Ovary (tissue), 9 donors: ENCODE measurements around the gene SEMA5A. TPM values are rescaled to one million over a fixed set of nuclear protein-coding genes. Genes with fewer than 3 reads are reported as not detected.

Source experiments
- DNase-seq, 5 donors: peaks; one replicate each; pipeline ENCODE4 v3.0.0-alpha.2; 2019 to 2020
- H3K27ac ChIP-seq, 2 donors: fragments of 200-600 bp; one replicate each; pipeline versions ENCODE4 v1.5.1 to v1.8.0; 2019 to 2022
- H3K27me3 ChIP-seq: fragments of 200-600 bp; one replicate; pipeline ENCODE4 v1.8.0; 2022
- H3K36me3 ChIP-seq: fragments of 200-600 bp; sonication (generic); one replicate; pipeline ENCODE4 v1.5.1; 2019
- H3K4me1 ChIP-seq: one replicate; pipeline ENCODE4 v1.8.1; 2013; ENCODE audit warnings: mild to moderate bottlenecking, moderate library complexity; ENCODE audit not compliant: insufficient read depth
- H3K4me3 ChIP-seq: fragments of 200-600 bp; sonication (generic); one replicate; pipeline ENCODE4 v1.5.1; 2017
- H3K9me3 ChIP-seq, 2 donors: fragments of 200-600 bp in 1 of 2; sonication (generic) in 1 of 2; one replicate each; pipeline versions ENCODE4 v1.5.1 to v1.8.1; 2013 to 2019; ENCODE audit warnings: mild to moderate bottlenecking in 1 of 2, moderate library complexity in 1 of 2
- CTCF ChIP-seq, 3 donors: fragments of 450-650 bp in 2 of 3; fragments of 200-600 bp in 1 of 3; IDR thresholded peaks; one replicate each; pipeline versions ENCODE4 v1.5.1 to v1.8.0; 2016 to 2022; ENCODE audit warnings: antibody characterized with exemption in 3 of 3, mild to moderate bottlenecking in 1 of 3
- EP300 ChIP-seq: sonication (generic); formaldehyde crosslinking; IDR thresholded peaks from one replicate; pipeline ENCODE4 v1.6.1; 2017; ENCODE audit warnings: antibody characterized with exemption
- POLR2A ChIP-seq: fragments of 450-650 bp; IDR thresholded peaks from one replicate; pipeline ENCODE4 v1.6.1; 2017; ENCODE audit warnings: antibody characterized with exemption, mild to moderate bottlenecking, moderate library complexity
- WGBS, 3 donors: extraction: QIAGEN DNeasy Blood & Tissue Kit in 1 of 3; methylation state at CpG; one replicate each; pipeline versions ENCODE4 v1.1.5 to v1.1.7; 2013 to 2017; 5-methylcytosine and 5-hydroxymethylcytosine counted together
- intact Hi-C, 4 donors: fragments of 100-400 bp; cut with DNase I; formaldehyde crosslinking; loops; one replicate each; pipeline versions ENCODE4 v1.11.0 to v1.15.1; 2022 to 2023
- polyA plus RNA-seq, 2 donors: library from polyadenylated mRNA; stranded (reverse); fragments of 200-250 nt in 1 of 2; fragments of 350-450 nt in 1 of 2; fragmentation: Illumina TruSeq in 1 of 2; extraction: RNeasy Lipid Tissue Mini Kit (QIAGEN cat#74804) in 1 of 2; gene quantifications; one replicate each; pipeline ENCODE4 v1.2.3, GENCODE V29; 2013 to 2014
- total RNA-seq, 7 donors: library from RNA; depleted of rRNA in 2 of 7; stranded (reverse); fragments of >200 nt in 2 of 7; fragmentation: NEBNext Ultra II Directional in 3 of 7; extraction: Animal tissue kit (Norgen Biotek cat#: 25700) in 3 of 7; gene quantifications; one replicate each; pipeline versions ENCODE4 v1.1.0 to v1.2.4, GENCODE V29; 2016 to 2023
- donor health status: DM: no; HTN: no; CAD: no; lungs with moderate emphysema.
- donor health status: DM: no; HTN: no; CAD: no.
- donor health status: Bipolar disorder and iron deficiency.
- donor health status: DM: yes; HTN: yes; CAD: no.
- donor health status: DM: no; HTN: no; CAD: no.
- donor health status: DM: yes; HTN: yes; CAD: no.

SEMA5A gene
- total and polyA plus RNA-seq, 9 donors: 2.0 to 6.6 (median 4.3) TPM

GRCh38 chr5:9082996-9083395 lies 462.9 kb downstream of the SEMA5A start:
- TF ChIP-seq POLR2A (no peak), EP300 (no peak), CTCF (IDR thresholded peaks at IDR 0.05) (no peak)
- no peak overlapping the region for H3K4me3 ChIP-seq
- DNase-seq: no peak
- no peaks in the 10 kb centered on the region for H3K36me3 ChIP-seq
- no peaks in the 10 kb centered on the region for H3K4me1 ChIP-seq
- intact Hi-C loops: no loop called here
- no peaks in the 10 kb centered on the region for H3K9me3 ChIP-seq
- H3K27me3 ChIP-seq: no peaks in the 10 kb centered on the region
- H3K27ac ChIP-seq: no peak overlapping the region
- WGBS, 3 donors: 13 to 17% (median 14%) methylated on average over 1 of the region's 1 CpG

DNA sequence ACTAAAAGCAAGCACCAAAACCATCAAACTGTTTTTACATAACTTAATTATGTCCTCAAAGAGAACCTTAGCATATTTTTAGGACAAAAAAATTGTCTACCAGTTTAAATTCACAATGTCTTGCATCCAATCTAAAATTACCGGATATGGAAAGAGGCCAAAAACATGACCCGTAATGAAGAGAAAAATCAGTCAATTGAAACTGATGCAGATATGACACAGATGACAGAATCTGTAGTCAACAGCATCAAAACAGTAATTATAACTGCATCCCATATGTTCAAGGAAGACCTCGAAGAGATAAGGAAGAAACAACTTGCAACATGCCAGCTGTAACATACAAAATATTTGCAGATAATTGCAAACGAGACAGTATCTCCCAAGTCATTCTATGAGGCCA lies 473.2 kb downstream of the SEMA5A start:
- Histone ChIP-seq H3K4me1 (peaks cover 1% of the 10 kb centered on the region), H3K36me3 (no peaks in the 10 kb centered on the region), H3K9me3 (no peaks in the 10 kb centered on the region), H3K27me3 (no peaks in the 10 kb centered on the region), H3K4me3 (no peak overlapping the region), H3K27ac (no peak overlapping the region)
- no peak for DNase-seq
- intact Hi-C loops: no loop called here
- WGBS, 3 donors: 41 to 56% (median 55%) methylated on average over 4 of the region's 4 CpGs
- TF ChIP-seq POLR2A: no peak
- no peak for TF ChIP-seq CTCF (IDR thresholded peaks at IDR 0.05)
- no peak for TF ChIP-seq EP300

GRCh38 chr5:9071524-9071923 lies 474.4 kb downstream of the SEMA5A start:
- TF ChIP-seq EP300: no peak
- TF ChIP-seq POLR2A: no peak
- TF ChIP-seq CTCF (IDR thresholded peaks at IDR 0.05): no peak
- H3K4me3 ChIP-seq: no peak overlapping the region
- H3K27me3 ChIP-seq: no peaks in the 10 kb centered on the region
- H3K4me1 ChIP-seq: no peaks in the 10 kb centered on the region
- no peak overlapping the region for H3K27ac ChIP-seq
- H3K36me3 ChIP-seq: no peaks in the 10 kb centered on the region
- H3K9me3 ChIP-seq: no peaks in the 10 kb centered on the region
- intact Hi-C loops: no loop called here
- no peak for DNase-seq

- Histone ChIP-seq H3K4me1 (no peaks in the 10 kb centered on the region), H3K27ac (no peak overlapping the region), H3K4me3 (no peak overlapping the region), H3K27me3 (no peaks in the 10 kb centered on the region), H3K36me3 (no peaks in the 10 kb centered on the region), H3K9me3 (no peaks in the 10 kb centered on the region)
- TF ChIP-seq EP300 (no peak), POLR2A (no peak), CTCF (IDR thresholded peaks at IDR 0.05) (no peak)
- intact Hi-C loops: no loop called here
- WGBS, 3 donors: 29 to 36% (median 30%) methylated on average over 3 of the region's 3 CpGs
- no peak for DNase-seq
Observed at GRCh38 chr5:9071074-9071473, 474.8 kb downstream of the SEMA5A start.

- Histone ChIP-seq H3K4me1 (no peaks in the 10 kb centered on the region), H3K36me3 (no peaks in the 10 kb centered on the region), H3K4me3 (no peak overlapping the region), H3K27ac (no peak overlapping the region), H3K27me3 (no peaks in the 10 kb centered on the region), H3K9me3 (no peaks in the 10 kb centered on the region)
- intact Hi-C loops: no loop called here
- TF ChIP-seq POLR2A: no peak
- no peak for TF ChIP-seq CTCF (IDR thresholded peaks at IDR 0.05)
- no peak for DNase-seq
- 83 to 93% (median 89%) methylated on average over 6 of the region's 6 CpGs for WGBS, 3 donors
Observed at GRCh38 chr5:9069650-9070049, 476.2 kb downstream of the SEMA5A start.
